Fibroblast of pulmonary artery (primary cell): Measurements from ENCODE around the gene ADAM11.

Experiments
- DNase-seq: peaks from one replicate; pipeline ENCODE4 v3.0.0-alpha.2; 2010; ENCODE audit warnings: low read depth
- H3K4me3 ChIP-seq: replicated peaks from 2 replicates; pipeline ENCODE4 v1.5.1; 2011; ENCODE audit warnings: low read depth, mild to moderate bottlenecking, control low read depth, low read length, moderate library complexity
- TF ChIP-seq, protein P1 (sequence below): IDR thresholded peaks from 2 replicates; pipeline ENCODE4 v1.5.1; 2011; ENCODE audit warnings: mild to moderate bottlenecking, control low read depth, low read length, inconsistent platforms; ENCODE audit errors: missing control alignments

ADAM11 gene

DNA sequence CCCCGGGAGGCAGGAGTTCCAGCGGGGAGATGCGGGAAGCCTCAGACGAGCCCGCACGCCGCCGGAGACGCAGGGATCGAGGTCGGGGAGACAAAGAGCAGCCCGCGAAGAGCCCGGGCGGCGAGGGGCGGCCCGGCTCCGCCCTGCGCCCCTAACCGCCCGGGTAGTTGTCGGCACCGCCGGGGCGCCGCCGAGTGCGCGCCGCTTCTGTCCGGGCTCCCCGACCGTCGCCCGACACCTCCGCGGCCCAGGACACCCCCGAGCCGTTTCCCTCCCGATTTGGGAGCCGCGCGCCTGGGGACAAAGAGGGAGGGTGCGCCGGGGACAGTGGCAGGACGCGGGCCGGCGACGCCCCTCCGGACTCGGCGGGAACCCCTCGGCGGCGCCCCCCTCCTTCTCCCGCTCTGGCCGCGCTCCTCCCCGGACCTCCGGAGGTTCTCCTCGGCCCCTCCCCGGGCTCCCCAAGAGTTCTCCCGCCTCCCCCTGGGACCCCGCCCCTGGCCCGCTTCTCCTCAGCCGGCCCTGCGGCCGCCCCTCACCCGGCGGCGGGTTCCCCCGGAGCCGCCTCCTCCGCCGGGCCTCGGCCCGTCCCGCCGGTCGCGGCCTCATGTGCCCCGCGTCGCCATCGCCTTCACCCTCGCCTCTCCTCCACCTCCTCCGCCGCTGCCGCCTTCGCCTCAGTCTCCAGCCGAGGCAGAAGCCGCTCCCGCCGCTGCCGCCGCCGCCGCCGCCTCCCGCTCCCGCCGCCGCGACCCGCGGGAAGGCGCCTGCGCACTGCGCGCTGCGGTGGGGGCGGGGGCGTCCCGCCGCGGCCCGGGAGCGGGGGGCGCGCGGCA is 71.0 kb downstream of the ADAM11 start, which contains the start of gene GJC1:
Gene GJC1 (minus strand): TSS at position 765 of the 836 bp plus-strand sequence. CDS start 24,470 bp downstream, outside the sequence.
- H3K4me3 ChIP-seq, result peak within 1 kb of the TSS; percentile 88
- no peak for DNase-seq
- TF ChIP-seq, protein P1, sequence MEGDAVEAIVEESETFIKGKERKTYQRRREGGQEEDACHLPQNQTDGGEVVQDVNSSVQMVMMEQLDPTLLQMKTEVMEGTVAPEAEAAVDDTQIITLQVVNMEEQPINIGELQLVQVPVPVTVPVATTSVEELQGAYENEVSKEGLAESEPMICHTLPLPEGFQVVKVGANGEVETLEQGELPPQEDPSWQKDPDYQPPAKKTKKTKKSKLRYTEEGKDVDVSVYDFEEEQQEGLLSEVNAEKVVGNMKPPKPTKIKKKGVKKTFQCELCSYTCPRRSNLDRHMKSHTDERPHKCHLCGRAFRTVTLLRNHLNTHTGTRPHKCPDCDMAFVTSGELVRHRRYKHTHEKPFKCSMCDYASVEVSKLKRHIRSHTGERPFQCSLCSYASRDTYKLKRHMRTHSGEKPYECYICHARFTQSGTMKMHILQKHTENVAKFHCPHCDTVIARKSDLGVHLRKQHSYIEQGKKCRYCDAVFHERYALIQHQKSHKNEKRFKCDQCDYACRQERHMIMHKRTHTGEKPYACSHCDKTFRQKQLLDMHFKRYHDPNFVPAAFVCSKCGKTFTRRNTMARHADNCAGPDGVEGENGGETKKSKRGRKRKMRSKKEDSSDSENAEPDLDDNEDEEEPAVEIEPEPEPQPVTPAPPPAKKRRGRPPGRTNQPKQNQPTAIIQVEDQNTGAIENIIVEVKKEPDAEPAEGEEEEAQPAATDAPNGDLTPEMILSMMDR, result no peak

DNA sequence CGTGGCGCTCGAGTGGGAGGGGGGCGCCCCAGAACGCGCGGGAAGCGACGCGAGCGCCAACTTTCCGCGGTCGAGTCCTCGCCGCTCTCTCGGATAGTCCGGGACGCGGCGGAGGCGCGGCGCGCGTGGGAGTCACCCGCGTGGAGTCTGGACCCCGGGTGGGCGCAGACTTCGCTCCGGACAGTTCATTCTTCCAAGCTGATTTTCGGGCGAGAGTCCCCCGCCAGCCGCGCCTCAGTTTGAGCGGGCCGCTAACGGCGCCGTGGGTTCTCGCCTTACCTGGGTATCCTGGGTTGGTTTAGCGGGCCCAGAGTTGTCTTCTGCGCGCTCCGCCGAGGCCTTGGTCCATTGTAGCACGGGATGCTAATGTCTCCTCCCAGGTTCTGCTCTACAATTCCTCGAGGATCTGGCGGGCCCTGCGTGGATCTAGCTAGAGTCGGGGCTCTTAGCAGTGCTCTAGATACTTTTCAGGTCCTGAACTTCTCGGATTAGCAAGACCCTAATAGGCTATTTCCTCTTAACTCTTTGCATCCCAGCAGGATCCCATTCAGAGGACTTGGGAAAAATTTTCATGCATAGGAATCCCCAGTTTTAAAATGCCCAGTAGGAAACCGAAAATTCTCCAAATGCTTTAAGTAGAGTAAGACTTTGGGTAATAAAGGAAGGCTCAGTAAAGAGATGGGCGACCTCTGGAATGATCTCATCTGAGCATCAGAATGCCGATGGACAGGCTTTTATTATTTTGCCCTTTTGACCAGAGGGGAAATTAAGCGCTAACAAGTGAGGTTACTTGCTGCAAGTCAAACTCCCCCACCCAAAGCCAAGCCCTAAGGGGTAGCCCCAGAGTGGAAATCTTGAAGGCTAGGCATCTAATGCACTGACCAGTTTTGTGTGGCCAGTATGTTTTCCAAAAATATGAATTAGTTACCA is 71.8 kb downstream of the ADAM11 start:
- H3K4me3 ChIP-seq, result peak overlapping the region; percentile 88
- peak; percentile 45 for DNase-seq
- TF ChIP-seq, protein P1, result no peak

DNA sequence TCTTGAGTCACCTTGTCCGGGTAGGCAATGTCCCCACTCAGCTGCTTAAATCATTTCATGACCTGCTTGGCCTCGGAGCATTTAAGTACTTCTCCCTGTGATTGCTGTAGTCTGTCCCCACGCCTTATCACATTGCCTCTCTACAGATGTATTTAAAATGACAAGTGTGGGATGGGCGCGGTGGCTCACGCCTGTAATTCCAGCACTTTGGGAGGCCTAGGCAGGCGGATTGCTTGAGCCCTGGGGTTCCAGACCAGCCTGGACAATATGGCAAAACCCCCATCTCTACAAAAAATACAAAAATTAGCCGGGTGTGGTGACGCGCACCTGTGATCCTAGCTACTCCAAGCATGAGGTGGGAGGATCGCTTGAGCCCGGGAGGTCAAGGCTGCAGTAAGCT is 72.6 kb downstream of the ADAM11 start:
- no peak for DNase-seq
- H3K4me3 ChIP-seq, result no peak overlapping the region
- TF ChIP-seq, protein P1, result no peak
